ENCODE data around the gene TALDO1. TPM values are rescaled to one million over a fixed set of nuclear protein-coding genes. Genes with fewer than 3 reads are reported as not detected.
"Not testable (repeated sequence)": the region's sequence is repeated elsewhere in the genome, so short reads cannot be mapped to it uniquely, and the experiment has no call there.

The TALDO1 gene
- total RNA-seq, 1 donor from 2014 or later = 79.3 TPM

DNA sequence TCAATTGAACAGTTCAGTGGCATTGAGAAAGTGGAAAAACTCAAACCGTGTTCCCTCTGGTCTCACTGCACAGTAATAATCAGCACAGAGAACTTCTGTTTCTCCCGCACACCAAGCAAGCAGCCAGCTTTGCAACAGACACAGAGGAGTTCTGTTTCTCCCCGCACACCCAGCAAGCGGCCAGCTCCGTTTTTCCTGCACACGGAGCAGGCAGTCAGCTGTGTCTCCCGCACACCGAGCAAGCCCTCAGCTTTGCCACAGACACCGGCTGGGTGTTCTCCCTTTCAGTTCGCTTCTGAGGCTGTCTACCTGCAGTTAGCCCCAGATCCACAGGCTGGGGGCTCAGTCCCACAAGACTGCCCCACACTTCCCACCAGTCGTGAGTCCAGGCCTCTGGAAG lies 9.9 kb upstream of the TALDO1 start:
- DNase-seq = no peak

DNA sequence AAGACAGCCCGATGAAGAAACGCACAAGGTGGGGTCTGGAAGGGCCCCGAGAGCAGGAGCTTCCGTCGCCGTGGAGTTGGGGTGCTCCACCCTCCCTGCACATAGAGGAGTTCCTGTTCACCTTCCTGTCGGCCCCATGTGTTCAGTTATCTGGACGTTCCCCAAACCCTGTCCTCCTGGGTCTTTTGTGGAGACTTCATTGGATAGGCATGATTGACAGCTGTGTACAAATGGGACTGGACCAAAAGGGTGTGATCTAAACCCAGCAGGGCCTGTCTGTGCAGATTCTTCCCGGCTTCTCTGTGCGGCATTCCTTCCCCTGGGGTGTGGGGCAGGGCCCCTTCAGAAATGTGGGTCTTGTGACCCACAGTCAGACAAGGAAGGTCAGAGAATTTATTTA lies 9.4 kb upstream of the TALDO1 start:
- DNase-seq = not testable (repeated sequence)

DNA sequence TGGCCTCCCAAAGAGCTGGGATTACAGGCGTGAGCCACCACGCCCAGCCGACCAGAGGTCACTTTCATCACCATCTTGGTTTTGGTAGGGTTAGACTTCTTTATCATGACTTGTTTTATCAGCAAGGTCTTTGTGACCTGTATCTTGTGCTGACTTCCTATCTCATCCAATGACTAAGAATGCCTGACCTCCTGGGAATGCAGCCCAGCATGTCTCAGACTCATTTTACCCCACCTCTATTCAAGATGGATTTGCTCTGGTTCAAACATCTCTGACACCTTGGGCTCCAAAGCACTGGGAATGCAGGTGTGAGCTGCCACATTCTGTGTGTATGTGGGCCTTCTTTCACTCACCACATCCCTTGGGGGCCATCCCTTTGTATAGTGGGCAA lies 5.1 kb upstream of the TALDO1 start:
- DNase-seq = no peak

DNA sequence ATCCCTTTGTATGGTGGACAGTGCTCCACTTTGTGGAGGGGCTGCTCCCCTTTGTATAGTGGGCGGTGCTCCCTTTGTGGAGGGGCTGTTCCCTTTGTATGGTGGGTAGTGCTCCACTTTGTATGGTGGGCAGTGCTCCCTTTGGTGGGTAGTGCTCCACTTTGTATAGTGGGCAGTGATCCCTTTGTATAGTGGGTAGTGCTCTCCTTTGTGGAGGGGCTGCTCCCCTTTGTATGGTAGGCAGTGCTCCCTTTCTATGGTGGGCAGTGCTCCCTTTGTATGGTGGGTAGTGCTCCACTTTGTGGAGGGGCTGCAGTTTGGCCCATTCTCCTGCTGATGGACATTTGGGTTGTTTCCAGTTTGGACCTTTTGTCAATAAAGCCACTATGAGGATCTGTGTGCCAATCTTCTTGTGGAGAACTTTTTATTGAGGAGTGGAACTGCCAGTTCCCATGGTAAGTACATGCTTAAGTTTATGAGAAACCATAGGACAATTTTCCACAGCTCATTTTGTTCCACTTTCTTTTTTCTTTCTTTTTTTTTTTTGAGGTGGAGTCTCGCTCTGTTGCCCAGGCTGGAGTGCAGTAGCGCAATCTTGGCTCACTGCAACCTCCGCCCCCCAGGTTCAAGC lies 4.6 kb upstream of the TALDO1 start:
- DNase-seq = no peak

DNA sequence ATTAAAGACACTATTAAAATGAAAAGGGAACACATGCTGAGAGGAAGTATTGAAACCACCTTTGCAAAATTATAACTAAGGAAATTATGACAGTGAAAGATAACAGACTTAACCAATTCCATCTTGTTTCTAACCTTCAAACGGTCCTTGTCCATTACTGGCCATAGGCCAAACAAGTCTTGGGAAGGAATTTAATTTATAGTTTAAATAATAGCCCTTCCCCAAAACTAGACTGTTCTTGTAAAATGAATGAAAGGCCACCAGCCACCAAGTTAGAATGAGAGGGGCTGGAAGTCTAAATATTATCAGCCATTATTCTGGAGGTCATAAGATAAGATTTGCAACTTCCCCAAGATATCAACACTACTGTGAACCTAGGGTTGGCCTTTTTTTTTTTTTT lies 1.8 kb upstream of the TALDO1 start:
- no peak for DNase-seq

DNA sequence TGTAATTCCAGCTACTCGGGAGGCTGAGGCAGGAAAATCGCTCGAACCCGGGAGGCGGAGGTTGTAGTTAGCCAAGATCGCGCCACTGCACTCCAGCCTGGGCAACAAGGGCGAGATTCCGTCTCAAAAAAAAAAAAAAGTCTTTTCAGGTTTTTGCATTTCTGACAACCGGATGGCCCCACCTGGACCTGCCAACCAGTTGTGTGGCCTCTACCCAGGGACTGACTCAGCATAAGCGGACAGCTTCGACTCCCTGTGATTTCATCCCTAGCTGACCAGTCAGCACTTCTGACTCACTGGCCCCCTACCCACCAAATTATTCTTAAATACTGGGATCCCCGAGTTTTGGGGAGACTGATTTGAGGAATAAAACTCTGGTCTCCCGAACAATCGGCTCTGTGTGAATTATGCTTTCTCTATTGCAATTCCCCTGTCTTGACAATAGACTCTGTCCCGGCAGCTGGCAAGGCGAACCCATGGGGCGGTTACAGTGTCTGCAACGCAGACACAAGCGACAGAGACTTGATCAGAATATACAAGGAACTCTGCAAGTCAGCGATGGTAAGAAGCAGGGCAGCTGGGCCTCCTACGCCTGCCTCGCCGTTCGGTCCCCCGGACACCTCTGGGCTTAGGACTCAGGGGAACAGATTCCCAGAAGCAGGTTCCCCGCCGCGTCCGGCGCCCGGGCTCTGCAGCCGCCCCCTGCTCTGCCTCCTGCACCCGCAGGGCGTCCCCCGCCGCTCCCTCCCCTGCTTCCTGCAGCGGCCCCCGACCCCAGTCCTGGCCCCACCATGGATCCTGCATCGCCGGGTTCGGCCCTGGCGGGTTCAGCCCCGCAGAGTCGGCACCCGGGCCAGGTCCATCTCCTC lies 741 bp upstream of the TALDO1 start:
- DNase-seq = no peak

DNA sequence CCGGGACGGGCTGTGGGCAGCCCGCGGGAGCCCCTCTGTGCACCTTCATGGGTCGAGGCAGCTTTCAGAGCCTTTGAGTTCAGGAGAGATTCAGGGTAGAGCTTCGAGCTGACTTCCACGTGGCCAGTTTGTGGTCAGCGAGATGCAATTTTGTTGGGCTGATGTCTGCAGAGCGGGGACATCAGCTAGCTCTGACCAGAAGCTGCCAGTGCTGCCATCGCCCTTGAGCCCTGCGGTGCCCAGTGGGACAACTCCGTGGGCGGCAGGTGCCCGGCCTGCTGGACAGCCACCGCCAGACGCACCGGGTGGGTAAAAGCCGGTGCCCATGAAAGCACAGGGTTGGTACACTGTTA lies 719 bp downstream of the TALDO1 start:
- no peak for DNase-seq

DNA sequence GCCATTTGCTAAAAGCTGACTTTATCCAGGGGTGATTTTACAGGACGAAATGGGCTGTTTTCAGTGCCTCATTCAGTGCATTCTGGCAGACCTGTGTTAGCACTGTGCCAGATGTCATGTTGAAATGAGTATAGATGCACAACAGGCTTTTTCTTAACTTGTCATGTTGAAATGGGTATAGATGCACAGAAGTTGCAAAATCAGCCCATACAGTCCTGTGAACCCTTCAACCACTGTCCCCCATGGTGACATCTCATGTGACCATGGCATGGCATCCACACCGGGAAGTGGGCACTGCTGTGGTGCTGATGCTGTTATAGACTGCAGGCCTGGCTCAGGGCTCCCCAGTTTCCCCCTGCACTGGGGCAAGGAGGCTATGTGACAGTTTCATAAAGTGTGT lies 2.5 kb downstream of the TALDO1 start:
- no peak for DNase-seq

DNA sequence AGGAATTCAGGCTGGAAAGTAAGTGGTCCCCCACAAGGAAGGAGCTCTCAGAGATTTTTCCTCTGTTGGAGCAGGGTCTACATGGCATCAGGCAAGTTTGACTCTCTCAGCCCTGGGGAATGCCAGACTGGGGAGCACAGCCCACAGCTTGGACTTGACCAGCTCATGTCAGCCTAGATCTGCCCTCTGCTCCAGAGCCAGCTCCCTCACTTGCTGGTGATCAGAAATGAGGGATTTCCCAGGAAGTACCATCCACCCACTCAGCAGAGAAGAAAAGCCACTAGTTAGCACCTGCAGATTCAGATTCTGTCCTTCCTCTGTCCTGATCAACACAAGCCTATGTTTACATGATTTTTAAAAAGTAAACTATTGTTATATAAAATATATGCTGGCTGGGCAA lies 13.0 kb downstream of the TALDO1 start:
- DNase-seq = no peak

DNA sequence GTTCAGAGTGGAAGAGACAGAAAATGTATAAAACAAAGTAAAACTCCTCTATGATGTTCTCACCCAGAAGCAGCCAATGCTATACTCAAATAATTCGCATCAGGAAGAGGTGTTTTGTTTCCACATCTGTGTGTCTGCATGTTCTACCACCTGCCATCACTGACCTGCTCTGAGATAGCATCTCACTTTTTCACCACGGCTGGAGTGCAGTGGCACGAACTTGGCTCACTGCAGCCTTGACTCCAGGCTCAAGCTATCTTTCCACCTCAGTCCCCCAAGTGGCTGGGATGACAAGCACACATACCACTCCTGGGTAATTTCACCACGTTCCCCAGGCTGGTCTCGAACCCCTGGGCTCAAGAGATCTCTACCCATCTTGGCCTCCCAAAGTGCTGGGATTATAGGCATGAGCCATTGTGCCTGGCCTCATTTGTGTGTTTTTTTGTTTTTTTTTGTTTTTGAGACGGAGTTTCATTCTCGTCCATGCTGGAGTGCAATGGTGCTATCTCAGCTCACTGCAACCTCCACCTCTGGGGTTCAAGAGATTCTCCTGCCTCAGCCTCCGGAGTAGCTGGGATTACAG lies 14.4 kb downstream of the TALDO1 start:
- DNase-seq = no peak

DNA sequence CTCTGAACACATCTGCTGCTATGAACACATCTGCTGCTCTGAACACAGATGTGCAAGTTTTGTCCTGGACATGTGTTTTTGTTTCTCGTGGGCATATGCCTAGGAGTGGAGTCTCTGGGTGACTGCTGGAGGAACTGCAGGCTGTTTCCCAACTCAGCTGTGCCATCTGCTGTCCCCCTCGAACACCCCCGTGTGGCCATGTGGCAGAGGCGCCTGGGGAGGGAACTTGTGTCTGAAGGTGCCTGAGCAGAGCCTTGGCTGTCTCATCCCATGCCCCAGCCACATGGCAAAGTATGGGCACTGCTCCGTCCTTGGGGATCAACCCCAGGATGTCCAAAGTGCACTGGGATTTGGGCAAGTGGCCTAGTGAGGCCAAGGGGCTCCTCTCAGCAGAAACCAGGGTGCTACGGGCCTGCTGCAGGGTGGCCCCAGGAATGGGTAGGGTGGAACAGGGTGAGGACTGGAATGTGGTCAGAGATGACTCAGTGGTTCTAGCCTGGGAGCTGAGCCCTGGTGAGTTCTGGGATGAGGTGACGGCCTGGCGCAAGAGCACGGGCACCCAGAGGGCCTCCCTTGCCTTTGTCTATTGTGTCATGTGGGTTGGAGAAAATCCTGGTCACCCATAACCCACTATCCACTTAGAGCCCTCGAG lies 15.3 kb downstream of the TALDO1 start:
- DNase-seq = peak; percentile 53

DNA sequence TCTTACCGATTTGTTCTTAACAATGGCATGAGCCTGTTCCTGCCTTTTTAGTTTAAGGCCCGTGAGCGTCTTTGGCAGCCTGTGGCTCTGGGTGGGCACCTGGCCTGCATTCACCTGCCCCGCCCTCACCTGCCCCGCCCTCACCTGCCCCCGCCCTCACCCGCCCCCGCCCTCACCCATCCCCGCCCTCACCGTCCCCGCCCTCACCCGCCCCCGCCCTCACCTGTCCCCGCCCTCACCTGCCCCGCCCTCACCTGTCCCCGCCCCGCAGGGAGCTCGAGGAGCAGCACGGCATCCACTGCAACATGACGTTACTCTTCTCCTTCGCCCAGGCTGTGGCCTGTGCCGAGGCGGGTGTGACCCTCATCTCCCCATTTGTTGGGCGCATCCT lies 15.8 kb downstream of the TALDO1 start:
- no peak for DNase-seq

DNA sequence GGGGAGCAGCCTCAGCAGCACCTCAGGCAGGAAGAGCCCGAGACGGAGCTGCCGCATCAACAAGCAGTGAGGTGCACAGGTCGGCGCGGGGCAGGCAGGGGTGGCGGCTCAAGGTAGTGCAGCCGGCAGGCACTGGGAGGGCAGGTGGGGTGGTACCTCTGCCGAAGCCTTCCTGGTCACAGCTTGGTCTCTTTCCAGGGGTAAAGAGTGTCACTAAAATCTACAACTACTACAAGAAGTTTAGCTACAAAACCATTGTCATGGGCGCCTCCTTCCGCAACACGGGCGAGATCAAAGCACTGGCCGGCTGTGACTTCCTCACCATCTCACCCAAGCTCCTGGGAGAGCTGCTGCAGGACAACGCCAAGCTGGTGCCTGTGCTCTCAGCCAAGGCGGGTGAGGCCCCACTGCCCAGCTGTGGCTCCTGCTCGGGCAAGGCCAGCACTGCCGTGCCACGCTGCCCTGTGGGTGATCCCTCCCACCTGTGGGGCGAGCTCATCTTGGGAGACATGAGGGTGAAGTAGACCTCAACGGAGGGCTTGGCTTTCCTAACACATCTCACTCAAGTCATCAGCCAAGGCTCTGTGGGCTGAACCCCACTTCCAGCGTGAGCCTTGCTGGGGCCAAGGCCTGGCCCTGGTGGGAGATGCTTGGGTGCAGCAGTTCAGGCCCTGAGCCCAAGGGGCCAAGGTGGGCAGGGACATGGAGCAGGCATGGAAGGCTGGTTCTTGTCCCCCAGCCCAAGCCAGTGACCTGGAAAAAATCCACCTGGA lies 16.5 kb downstream of the TALDO1 start:
- no peak for DNase-seq

DNA sequence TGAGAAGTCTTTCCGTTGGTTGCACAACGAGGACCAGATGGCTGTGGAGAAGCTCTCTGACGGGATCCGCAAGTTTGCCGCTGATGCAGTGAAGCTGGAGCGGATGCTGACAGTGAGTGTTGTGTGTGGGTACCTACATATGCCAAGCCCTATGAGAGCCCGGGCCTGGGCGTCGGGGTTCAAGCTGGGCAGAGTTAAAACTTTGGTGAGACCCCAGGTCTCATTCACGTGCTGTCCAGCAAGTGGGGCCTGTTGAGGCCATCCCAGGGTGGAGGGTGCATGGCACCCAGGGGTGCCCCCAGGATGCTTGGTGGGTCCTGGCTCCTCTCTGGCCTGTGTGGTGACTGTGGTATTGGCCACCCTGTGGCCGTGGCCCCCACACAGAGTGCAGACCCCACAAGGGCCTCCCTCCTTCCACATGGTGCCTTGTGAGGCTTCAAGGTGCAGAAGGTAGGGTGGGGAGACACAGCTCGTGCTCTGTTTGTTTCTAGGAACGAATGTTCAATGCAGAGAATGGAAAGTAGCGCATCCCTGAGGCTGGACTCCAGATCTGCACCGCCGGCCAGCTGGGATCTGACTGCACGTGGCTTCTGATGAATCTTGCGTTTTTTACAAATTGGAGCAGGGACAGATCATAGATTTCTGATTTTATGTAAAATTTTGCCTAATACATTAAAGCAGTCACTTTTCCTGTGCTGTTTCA lies 17.2 kb downstream of the TALDO1 start:
- DNase-seq = no peak

DNA sequence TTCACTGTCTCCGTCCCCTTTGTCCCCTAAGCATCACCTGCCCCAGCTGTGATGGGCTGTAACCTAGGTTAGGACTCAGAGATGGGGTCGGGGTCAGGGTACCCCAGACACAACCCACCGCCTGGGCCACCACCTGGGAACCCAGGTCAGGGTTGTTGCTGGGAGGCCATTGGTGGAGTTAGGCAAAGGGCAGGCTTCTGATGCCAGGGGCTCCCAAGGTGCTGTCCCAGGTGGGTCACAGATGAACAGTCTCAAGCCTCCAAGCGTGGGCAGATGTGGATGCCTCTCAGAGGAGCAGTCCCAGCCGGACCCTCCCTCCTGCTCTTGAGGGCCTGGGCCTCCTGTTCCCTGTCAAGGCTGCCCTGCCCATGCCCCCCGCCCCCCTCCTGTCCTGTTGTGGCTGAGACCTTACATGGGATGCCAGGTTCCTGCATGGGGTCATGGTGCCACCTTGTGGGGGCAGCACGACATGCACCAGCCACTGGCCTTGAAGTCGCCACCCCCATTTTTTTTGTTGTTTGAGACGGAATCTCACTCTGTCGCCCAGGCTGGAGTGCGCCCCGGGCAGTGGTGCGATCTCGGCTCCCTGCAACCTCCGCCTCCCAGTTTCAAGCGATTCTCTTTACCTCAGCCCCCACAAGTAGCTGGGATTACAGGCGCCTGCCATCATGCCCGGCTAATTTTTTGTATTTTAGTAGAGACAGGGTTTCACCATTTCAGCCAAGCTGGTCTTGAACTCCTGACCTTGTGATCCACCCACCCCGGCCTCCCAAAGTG lies 17.9 kb downstream of the TALDO1 start:
- DNase-seq = peak; percentile 61

DNA sequence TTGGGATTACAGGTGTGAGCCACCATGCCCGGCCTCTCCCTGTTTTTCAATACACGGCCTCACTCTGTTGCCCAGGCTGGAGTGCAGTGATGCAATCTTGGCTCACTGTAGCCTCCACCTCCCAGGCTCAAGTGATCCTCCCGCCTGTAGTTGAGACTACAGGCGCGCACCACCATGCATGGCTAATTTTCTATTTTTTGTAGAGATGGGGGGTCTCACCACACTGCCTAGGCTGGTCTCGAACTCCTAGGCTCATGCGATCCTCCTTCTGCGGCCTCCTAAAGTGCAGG lies 18.5 kb downstream of the TALDO1 start:
- no peak for DNase-seq

DNA sequence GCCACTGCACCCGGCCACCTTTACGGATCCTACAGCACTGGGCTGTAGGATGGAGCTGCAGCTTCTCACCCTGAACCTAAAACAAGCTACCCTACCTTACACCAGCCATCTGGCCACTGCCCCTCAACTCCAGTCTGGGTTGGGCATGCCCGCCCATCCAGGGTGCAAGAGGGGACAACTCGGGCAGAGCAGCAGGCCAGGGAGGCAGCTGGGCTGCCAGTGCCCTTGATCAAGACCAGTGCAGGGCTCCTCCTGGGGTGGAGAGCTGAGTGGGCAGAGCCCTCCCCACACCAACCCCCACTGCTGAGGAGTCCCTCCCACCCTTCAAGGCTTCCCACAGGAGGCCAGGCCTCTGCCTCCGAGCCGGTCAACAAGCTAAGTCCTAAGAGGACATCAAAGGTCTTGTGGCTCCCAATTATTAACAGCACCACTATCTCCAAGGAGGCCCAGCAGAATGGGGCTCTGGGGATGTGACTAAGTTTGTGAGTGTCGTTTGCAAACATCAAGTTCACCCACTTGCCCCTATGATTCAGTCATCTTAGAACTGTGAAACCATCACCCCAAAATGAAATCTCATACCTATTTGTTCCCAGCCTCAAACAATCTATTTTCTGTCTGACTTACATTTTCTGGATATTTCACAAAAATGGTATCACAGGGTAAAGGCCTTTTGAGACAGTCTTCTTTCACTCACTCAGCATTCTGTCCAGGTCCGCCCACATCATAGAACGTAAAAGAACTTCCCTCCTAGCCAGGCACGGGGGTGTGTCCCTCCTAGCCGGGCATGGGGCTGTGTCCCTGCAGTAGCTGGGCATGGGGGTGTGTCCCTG lies 19.1 kb downstream of the TALDO1 start:
- DNase-seq = no peak

DNA sequence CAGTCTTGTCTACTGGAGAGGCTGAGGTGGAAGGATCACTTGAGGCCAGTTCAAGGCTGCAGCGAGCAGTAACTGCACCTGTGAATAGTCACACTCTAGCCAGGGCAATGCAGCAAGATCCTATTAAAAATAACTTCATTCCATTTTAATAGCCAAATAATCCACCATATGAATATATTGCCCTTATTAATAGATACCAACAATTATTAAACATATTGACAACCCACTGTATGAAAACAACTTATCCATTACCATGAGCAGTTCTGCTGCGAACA lies 19.6 kb downstream of the TALDO1 start:
- no peak for DNase-seq

DNA sequence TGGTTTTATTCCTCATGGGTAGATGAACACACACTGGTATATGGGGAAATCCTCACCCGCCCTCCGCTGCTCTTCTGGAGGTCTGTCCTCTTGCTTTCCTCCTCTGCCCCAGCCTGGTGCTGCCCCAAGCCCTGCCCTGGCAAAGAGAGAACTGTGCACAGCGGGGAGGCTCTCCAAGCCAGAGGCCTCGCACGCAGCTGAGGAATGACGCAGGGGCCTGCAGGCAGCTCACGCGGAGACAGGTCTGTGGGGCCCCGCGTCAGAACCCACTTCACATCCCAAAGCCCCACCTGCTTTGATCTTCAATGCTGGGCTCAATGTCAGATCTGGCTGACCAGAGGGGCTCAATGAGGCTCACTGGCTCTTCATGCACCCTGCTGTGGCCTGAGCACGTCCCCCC lies 20.0 kb downstream of the TALDO1 start:
- no peak for DNase-seq

DNA sequence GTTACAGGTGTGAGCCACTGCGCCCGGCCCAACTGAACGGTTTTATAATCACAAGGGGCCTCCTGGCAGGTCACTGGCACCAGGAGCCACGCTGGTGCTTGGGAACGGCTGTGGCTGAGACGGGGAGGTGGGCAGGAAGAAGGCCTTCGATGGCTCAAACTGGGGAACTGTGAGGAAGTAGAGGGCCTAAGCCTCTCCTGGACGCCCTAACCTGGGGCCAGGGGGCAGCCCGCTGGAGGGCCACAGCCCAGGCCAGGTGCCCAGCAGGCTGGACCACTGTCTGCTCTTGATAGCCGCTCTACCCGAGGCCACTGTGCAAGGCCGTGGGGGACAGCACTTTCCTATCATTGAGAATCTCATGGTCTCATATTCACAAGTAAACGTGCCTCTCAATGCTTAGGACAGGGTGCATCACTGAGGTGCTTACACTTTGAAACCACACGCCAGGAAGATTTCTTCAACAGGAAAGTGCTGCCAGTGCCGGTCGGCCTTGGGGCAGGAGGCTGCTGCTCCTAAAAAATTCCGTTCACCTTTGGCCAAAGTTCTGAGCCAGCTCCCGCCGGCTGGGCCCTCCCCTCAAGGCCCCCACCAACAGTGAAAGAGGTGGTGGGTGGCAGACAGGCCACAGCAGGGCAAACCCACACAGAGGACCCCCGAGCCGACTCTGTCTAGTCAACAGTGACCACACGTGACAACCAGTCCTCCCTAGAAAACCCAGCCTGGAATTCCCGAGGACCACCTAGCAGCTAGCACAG lies 22.8 kb downstream of the TALDO1 start:
- DNase-seq = no peak
